ENCODE data around the gene GARIN5B.
"Not testable (repeated sequence)": the region's sequence is repeated elsewhere in the genome, so short reads cannot be mapped to it uniquely, and the experiment has no call there.

- not testable (repeated sequence) for TF ChIP-seq POLR2A, CTCF (IDR thresholded peaks at IDR 0.05)
These were observed 33.3 kb downstream of the GARIN5B start for GRCh38 chr19:55329791-55330190.
